Stimulated activated CD8-positive, alpha-beta memory T cell treated with anti-CD3 and anti-CD28 coated beads, Interleukin-12 subunit alpha, Interleukin-12 subunit beta, amount 100 ng/mL, for 1 hour (primary cell): Measurements from ENCODE around the gene ZNF236.

Experiments
- DNase-seq: peaks from one replicate; pipeline ENCODE4 v3.0.0-alpha.2; 2020; ENCODE audit warnings: low read depth

Gene ZNF236

GRCh38 chr18:76821356-76821874 is 942 bp upstream of the ZNF236 start:
- no peak for DNase-seq

- peak; percentile 26 for DNase-seq
Observed at GRCh38 chr18:76821875-76822505, 367 bp upstream of the ZNF236 start.

GRCh38 chr18:76823161-76823538 is 793 bp downstream of the ZNF236 start:
- DNase-seq = no peak

GRCh38 chr18:76823587-76824011 is 1.2 kb downstream of the ZNF236 start:
- no peak for DNase-seq

- no peak for DNase-seq
Observed at GRCh38 chr18:76824145-76824676, 1.9 kb downstream of the ZNF236 start.

GRCh38 chr18:76824754-76825153 is 2.4 kb downstream of the ZNF236 start:
- no peak for DNase-seq

- no peak for DNase-seq
Observed at GRCh38 chr18:76827205-76828200, 5.1 kb downstream of the ZNF236 start.

GRCh38 chr18:76834379-76834778 is 12.0 kb downstream of the ZNF236 start:
- no peak for DNase-seq

- DNase-seq = no peak
Observed at GRCh38 chr18:76835380-76835779, 13.0 kb downstream of the ZNF236 start.

- DNase-seq = no peak
Observed at GRCh38 chr18:76837071-76837470, 14.7 kb downstream of the ZNF236 start.

GRCh38 chr18:76838182-76838581 is 15.8 kb downstream of the ZNF236 start:
- DNase-seq = no peak

GRCh38 chr18:76839086-76839794 is 16.9 kb downstream of the ZNF236 start:
- DNase-seq = no peak

GRCh38 chr18:76842837-76843530 is 20.6 kb downstream of the ZNF236 start:
- no peak for DNase-seq

- no peak for DNase-seq
Observed at GRCh38 chr18:76844144-76844543, 21.8 kb downstream of the ZNF236 start.

- DNase-seq = no peak
Observed at GRCh38 chr18:76844742-76845477, 22.6 kb downstream of the ZNF236 start.

- DNase-seq = no peak
Observed at GRCh38 chr18:76846217-76846616, 23.9 kb downstream of the ZNF236 start.

- no peak for DNase-seq
Observed at GRCh38 chr18:76847916-76848315, 25.6 kb downstream of the ZNF236 start.

GRCh38 chr18:76850112-76850511 is 27.8 kb downstream of the ZNF236 start:
- DNase-seq = no peak

- DNase-seq = no peak
Observed at GRCh38 chr18:76855594-76855993, 33.2 kb downstream of the ZNF236 start.

GRCh38 chr18:76857476-76857875 is 35.1 kb downstream of the ZNF236 start:
- no peak for DNase-seq
